GM18508 (cell line): Measurements from ENCODE around the gene TYW3.
"Not testable (repeated sequence)": the region's sequence is repeated elsewhere in the genome, so short reads cannot be mapped to it uniquely, and the experiment has no call there.

Source experiments
- ATAC-seq: cut with Tn5 transposase; IDR thresholded peaks from one replicate; pipeline ENCODE4 v1.9.1; 2021; ENCODE audit warnings: moderate number of reproducible peaks; ENCODE audit not compliant: insufficient read depth, unreplicated experiment

TYW3 gene

DNA sequence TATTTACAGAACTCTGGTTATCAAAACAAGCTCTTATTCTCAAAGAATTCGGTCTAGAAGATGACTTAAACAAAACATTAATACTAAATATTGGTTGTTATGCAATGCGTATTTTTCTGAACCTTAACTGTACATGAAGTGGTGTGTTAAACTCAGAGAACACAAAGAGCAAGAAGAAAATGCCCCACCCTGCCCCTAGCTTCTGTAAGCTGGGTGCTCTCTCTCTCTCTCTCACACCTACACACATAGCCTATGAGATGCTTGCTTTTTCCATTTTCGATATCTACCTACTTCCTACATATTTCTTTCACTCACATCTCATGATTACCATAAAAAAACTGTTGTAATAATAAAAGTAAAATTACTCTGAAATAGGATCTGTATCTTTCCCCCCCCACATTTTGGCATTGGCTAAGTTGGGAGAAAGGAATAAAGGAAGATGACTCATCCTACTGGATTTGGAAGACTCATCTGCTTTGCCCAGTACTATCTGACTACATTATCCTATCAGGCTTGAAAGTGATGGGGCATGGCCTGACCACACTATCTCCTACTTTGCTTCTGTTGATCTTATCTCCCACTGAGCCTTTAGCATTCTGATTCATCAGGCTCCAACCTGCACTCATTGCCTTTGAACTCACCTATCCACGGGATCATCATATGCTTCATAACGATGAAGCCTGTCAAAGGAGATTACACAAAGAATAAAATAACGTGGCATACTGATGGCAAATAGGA is 3.0 kb upstream of the TYW3 start:
- ATAC-seq: no peak

DNA sequence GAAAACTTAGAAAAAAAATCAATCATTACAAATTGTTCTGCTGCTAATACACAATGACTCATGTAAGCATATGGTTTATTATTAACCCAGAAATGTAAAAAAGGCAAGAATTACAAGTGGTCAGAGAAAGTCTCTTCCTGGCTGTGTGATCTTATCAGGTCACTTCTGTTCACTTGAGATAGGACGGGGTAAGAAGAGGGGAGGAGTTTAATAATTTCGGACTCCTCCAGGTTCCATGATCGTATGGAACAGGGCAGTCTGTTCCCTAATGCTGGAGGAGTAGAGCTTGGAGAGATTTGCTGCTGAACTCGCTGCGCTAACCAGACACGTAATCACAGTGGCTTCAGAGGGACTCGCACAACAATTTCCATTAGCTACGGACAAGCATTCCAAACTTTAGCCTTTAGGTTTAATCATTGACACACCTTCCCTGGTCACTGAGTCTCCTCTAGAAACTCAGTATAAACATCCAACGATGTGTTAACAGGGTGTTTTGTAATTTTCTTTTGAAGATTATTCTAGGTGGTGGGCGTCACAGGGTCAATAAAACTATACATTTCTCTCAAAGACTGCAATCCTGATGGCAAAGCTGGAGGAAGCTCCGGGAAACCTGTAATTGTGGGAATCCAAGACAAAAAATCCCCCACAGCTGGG is 1.4 kb upstream of the TYW3 start:
- peak; percentile 34 for ATAC-seq

- ATAC-seq: peak; percentile 0
These were observed 643 bp upstream of the TYW3 start for GRCh38 chr1:74732071-74732946.

DNA sequence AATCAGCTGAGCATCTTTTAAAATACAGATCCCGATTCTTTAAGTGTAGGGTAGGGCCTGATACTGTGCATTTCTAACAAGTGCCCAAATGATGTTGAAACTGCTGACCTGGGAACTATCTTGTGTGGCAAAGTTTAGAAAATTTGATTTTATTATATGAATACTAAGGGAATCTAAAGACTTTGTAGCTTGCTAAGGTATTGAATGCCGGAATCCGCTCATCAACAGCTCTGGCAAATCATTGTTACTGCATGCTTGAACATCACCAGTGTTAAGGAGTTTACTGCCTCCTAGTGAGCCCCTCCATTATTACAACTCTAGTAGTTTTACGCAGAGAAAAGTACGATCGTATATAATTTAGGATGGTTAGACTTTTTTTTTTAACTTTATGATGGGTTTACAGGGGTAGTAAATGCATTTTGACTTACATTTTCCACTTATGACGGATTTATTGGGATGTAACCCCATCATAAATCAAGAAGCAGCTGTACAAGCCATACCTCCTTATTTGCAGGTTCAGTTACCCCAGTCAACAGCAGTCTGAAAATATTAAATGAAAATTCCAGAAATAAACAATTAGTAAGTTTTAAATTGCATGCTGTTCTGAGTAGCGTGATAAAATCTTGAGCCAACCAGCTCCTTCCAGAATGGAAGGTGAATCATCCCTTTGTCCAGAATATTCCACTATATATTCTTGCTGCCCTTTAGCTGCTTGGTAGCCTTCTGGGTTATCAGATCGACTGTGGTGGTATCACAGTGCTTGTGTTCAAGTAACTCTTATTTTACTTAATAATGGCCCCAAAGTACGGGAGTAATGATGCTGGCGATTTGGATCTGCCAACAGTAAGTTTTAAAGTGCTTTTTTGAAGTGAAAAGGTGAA is 892 bp downstream of the TYW3 start:
- ATAC-seq: peak; percentile 39

DNA sequence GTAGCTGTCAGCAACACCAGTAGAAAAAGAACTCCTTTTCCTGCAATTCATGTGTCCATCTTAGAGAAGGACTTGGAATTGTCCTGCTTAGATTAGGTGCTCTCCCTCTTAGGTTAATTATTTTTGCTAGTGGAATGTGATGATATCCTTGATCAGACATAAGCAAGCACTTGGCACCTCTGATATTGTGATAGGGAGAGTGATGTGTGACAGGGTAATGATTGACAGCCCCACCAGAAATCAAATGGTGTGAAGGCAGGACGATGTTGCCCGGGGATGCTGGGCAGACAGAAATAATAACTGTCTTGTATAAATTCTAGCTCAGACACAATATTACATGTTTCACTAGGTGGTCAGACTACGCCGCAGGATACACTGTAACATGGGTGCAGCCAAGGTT is 4.4 kb downstream of the TYW3 start:
- no peak for ATAC-seq

DNA sequence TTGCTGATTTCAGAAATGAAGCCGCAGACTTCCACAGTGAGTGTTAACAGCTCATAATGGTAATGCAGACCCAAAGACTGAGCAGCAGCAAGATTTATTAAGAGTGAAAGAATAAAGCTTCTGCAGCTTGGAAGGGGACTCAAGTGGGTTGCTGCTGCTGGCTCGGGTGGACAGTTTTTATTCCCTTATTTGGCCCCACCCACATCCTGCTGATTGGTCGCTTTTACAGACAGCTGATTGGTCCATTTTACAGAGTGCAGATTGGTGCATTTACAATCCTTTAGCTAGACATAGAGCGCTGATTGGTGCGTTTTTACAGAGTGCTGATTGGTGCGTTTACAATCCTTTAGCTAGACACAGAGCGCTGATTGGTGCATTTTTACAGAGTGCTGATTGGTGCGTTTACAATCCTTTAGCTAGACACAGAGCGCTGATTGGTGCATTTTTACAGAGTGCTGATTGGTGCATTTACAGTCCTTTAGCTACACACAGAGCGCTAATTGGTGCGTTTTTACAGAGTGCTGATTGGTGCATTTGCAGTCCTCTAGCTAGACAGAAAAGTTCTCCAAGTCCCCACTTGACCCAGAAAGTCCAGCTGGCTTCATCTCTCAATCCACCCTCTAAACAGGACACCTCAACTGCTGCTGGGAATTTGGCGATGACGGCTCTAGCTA is 7.5 kb downstream of the TYW3 start:
- not testable (repeated sequence) for ATAC-seq

DNA sequence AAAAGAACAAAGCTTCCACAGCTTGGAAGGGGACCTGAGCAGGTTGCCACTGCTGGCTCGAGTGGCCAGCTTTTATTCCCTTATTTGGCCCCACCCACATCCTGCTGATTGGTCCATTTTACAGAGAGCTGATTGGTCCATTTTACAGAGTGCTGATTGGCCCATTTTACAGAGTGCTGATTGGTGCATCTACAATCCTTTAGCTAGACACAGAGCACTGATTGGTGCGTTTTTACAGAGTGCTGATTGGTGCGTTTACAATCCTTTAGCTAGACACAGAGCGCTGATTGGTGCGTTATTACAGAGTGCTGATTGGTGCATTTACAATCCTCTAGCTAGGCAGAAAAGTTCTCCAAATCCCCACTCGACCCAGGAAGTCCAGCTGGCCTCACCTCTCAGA is 12.3 kb downstream of the TYW3 start:
- not testable (repeated sequence) for ATAC-seq

DNA sequence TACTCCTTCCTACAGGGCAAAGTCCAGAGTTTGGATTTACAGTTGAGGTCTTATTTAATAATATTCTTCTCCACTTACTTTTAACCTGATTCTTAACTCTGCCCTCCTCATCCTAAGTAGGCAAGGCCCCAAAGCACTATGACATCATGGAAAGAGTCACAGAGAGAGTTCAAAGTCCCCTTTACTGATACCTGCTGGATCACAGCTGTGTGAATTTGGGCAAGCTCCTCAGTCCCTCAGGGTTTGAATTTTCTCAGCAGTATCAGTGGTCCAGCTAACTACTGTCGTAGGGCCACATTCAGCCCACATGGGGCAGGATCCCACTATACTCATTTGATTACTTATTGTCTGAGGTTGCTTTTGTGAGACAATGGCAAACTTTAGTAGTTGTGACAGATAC is 16.0 kb downstream of the TYW3 start:
- ATAC-seq: peak; percentile 92

- ATAC-seq: no peak
These were observed 20.2 kb downstream of the TYW3 start for GRCh38 chr1:74753104-74753503.

DNA sequence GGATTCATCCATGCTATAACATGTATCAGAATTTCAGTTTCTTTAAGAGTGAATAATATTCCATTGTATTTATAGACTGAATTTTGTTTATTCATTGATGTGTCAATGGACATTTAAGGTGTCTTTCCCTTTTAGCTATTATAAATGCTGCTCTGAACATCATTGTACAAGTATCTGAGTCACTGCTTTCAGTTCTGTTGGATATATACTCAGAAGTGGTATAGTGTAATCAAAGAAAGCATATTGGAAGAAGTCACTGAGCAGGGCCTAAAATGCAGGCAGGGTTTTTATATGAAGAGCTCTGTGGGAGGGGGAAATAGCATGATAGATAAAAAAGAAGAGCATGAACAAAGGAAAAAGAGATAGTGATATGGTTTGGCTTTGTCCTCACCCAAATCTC is 22.5 kb downstream of the TYW3 start:
- no peak for ATAC-seq

- ATAC-seq: not testable (repeated sequence)
These were observed 23.7 kb downstream of the TYW3 start for GRCh38 chr1:74756650-74757049.

DNA sequence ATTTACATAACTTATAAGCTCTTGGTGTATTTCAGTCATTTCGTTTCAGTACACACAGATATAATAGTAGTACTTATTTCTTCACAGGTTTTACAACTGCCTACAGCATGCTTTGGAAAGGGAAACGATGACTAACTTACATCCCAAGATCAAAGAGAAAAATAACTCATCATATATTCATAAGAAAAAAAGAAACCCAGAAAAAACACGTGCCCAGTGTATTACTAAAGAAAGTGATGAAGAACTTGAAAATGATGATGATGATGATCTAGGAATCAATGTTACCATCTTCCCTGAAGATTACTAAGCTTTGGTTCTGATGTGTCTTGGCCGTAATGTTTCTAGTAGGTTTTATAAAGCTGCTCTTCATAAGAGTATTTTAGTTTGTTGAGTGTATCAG is 30.9 kb downstream of the TYW3 start:
- ATAC-seq: no peak

DNA sequence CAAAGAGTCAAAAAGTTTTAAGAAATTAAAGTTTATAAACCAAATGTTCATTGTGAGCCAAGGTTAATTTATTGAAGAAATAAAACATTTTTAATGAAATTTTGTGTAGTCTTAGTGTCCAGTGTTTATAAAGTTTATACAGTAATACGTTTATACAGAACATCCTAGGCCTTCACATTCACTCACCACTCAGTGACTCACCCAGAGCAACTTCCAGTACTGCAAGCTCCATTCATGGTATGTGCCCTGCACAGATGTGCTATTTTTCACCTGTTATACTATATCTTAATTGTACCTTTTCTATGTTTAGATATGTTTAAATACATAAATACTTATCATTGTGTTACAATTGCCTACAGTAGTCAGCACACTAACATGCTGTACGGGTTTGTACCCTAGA is 33.6 kb downstream of the TYW3 start:
- no peak for ATAC-seq

- no peak for ATAC-seq
These were observed 34.5 kb downstream of the TYW3 start for GRCh38 chr1:74767490-74767889.

DNA sequence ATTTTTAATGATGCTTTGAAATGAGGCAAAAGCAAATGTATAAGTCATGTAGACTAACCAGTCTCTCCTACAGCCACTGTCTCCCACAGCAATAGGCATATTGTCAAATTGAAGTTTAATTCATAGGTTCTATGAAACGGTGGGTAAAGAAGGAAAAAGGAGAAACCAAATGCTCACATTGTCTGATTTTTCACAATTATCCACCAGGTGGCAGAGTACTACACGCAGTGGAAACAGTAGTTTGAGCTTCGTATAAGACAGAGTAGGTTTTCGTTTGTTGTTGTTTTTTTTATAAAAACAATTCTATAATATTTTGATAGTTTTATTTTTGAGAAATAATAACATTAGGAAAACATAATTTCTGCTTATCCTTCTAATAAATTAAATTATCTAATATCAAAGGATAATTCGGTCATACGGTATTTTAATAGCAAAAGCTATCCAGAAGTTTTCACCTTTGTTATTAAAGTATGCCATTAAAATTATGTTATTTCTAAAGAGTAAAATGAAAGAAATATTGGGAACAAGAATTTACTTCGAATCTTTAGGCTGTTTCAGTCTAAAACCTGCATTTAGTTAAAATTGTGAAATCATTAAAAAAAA is 39.1 kb downstream of the TYW3 start:
- no peak for ATAC-seq

DNA sequence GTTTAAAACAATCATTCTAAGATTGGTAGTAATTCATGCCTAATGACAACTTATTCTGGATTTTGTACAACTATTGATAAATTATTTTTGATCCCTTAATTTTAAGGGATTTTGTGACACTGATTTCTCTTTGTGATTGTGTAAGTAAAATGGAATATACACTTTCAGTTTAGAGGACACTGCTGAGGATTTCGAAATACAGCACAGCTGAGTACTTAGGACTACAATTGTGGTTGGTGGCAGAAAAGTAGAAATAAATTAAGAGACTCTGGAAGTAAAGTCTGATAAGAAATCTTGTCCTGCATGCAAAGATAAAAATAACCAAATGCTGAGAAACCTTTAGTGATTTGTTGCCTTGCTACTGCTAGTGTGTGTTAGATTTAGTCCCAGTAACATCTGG is 40.0 kb downstream of the TYW3 start:
- ATAC-seq: no peak

DNA sequence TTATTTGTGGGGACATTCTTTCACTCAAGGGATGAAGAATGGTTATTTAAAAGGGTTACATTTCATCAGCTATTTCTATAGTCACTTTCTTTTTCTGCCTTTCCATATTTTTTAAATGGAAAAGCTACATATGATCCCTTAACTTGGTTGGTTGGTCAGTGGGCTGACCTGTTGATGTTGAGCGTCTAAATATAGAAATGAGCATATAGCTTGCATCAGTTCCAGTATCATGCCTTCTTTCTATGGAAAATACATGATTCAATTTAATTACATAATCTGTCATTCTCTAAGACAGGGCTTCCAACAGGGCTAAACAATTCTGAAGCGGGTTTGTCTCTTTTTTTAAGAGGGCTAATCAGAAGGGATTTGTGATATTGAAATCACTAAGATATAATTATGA is 40.6 kb downstream of the TYW3 start:
- no peak for ATAC-seq

GRCh38 chr1:74775735-74776134 is 42.8 kb downstream of the TYW3 start:
- ATAC-seq: no peak

GRCh38 chr1:74777525-74777924 is 44.6 kb downstream of the TYW3 start:
- no peak for ATAC-seq
